ENCODE data around the gene WWTR1.

WWTR1 gene

DNA sequence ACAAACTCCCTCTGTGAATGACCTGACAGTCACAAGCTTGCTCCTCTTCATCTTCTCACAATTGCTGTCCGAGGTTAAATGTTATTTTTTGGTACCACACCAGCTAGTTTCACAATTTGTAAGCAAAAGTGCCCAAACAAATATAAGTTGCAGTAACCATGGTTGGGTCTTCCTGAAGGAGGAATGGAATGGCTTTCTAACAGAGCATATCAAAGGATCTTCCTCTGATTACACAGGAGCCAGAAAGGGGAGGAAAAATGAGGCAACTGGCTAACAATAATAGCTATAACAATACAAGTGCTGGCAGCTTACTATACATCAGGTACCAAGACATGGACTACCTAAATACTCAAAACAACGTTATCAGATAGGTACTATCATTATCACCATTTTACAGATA is 90.4 kb downstream of the WWTR1 start:
- DNase-seq (ENCODE audit: low read depth) = no peak

DNA sequence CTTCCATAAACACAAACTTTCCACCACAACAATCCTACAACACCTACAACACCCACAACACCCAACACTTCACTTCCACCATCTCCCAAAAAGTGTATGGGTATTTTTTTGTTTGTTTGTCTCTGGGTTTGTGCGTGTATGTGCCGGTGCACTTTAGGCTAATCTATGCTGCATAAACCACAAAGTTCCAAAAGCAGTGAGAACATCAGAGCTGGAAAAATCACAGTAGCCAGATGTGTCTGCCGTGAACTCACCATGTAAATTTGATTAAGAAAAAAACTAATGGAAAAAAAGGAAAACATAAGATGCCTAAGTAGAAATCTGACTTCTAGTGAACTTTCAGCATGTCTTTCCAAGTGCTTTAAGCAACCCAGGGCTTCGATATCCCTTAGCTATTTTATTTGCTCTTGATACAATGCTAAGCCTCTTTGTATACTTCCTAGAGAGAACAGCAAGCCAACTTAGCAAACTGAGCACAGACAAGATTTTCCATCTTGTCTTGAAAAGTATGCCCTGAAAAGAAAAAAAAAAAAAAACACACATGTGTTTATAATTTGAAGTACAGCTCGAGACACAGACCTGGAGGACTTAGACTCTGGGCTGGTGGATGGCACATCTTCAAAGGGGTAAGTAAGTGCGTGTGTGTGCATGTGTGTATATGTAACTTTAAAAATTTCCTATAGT is 91.4 kb downstream of the WWTR1 start:
- DNase-seq (ENCODE audit: low read depth) = no peak

DNA sequence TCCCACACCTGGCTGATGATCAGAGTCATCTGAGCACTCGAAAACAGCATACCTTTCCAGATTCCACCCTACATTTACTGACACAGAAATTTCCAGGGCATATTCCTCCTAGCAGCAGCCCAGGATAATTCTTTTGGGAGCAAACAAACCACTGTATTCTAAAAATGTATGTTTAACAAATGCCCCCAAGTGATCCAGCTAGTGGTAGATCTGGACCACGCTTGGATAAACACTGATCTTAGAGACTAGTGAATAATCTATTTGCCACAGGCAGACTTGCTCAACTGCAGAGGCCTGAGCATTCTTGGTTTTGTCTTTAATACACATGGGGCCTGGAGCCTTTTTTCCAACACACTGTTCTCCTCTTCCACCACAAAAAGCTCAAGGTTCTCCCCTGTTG is 93.7 kb downstream of the WWTR1 start:
- no peak for DNase-seq (ENCODE audit: low read depth)

DNA sequence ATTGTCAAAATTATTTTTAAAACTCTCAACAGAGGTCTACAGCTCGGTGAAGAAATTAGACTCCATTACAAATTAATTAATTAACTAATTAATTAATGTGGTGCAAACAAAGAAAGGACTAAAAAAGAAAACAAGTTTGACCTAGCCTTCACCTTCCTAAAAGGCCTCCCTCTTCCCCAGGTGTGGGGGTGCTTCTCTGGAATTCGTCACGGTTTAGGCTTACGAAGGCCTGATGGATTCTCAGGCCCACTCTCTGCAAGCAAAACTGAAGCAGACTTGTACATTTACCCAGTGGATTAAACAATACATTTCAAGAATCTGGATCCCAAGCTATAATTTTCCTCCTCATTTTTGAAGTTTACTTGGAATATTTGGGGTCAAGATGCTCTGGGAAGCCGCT is 94.7 kb downstream of the WWTR1 start:
- DNase-seq (ENCODE audit: low read depth) = no peak

DNA sequence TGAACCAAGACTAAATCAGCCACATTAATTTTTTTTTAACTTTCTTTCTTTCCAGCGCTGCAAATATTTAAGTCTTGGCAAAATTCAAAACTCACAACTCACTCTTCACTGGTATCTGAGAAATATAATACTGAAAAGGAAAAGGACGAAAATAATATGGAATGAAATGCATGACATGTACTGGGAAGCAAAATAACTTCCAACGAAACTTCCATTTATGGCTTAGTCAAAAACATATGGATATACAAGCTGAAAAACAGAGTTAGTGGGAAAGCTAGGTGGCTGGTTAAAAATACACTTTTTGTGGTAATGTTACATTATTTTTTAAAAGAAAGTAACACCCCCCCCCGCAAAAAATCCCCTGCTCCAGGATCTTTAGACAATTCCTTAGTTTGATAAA is 97.2 kb downstream of the WWTR1 start:
- DNase-seq (ENCODE audit: low read depth) = no peak

DNA sequence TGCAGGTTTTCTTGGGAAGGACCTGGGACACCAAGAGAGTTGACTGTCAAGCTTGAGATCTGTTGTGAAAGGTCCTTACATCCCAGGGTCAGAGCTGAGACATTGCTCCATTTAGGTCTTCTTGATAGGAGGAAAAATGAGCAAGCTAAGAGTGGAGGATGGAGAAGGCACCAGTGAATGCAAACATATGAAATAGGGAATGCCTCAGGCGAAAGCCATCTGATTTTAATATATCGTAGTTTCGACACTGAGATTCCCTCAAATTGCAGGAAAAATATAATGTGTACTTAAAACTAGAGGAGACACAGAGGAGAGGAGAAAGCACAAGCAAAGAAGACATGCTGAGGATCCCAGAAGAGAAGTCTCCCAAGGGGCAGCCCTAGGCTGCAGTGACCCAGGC is 97.8 kb downstream of the WWTR1 start:
- no peak for DNase-seq (ENCODE audit: low read depth)

DNA sequence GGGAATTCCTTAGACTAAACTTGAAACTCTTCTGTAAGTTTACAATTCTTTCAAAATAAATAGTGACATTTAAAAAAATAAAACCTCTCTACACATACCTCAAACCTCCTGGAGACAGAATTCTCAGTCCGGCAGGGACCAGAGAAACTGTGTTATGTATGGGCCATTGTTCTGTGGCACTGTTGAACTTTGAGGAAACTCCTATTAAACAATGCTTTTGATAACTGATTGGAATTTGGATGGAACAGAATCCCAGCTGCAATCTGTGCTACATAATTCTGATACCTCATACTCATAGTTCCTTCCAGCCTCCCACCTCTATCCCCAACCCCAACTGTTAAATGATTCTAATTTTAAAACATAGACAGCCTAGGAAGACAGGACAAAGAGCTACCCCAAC is 98.3 kb downstream of the WWTR1 start:
- DNase-seq (ENCODE audit: low read depth) = no peak

DNA sequence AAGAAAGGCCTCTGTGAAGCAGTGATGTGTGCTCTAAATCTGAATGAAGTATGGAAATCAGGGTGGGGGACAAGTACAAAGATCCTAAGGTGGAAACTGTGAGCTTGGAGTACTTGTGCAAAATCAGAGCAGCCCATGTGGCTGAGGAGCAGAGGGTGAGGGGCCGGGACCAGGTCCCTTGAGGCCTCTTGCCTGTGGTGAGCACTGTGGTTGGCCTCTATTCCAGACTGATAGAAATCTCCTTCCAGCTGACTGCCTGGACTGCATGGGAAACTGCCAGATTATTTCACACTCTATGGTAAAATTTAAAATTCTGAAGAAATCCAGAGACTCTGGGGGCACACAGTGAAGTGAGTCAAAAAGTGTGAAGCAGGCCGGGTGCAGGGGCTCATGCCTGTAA is 101.9 kb downstream of the WWTR1 start:
- DNase-seq (ENCODE audit: low read depth) = no peak

DNA sequence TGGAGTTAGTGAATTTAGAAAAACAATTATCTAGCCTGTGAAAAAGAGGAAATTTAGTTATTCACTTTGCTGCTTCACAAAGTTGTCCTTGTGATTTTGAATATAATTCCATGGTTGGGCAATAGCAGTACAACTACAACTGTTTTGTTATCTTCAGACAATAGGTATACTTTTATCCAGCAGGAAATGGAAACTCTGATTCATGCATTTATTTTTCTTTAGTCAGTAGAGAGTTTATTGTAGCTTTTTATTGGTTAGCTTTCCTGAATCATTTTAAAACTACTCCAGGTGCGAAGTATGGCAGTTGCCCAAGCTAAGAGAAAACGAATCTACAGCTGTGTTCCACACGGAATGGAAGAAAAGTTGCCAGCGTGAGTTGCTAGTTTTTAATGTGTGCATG is 103.0 kb downstream of the WWTR1 start:
- DNase-seq (ENCODE audit: low read depth) = no peak

DNA sequence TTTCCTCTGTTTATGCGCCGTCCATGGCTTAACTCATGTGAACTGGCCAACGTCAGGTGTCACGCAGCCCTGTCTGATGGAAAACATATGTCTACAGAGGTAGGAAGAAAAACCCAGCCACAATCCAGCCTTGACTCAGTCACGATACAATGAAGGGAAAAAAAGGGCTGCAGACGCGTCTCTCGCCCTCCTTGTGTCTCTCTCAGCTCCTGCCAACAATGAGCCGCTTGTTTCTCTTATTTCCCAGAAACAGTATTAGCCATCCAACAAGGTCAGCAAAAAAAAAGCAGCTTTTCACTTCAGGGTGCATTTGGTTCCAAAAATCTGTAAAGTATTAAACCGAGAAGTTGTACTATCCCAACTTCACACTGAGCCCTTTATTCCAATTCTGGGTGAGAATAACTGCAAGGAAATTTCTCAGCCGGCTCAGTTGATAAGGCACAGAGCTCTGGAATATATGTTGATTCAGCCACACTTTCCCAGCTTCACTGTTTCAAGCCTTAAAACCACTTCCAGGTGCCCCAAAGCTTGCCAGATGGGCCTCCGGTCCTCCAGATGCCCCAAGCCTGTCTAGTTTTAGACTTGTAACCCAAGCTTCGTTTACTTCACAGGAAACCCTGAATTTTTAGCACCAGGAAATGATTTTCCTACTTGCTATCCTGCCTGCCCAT is 103.9 kb downstream of the WWTR1 start:
- DNase-seq (ENCODE audit: low read depth) = no peak

DNA sequence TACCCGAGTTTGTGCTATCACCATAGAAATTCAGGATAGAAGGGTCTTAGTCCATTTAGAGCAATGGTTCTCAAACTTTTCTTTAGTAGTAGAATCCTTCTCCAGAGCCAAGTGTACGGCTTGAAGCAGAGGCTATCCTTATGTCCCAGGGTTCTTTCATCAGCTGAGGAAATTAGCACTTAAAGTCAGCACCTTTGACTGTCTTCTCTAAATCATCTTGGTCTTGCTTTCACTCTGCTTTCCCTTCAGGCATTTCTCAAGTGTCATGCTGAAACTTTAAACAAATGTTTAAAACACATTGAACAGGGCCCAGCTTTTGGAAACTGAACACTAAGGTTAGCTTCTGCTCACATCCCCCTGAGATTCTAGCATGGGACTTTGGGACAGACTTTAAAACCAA is 105.1 kb downstream of the WWTR1 start:
- DNase-seq (ENCODE audit: low read depth) = no peak

DNA sequence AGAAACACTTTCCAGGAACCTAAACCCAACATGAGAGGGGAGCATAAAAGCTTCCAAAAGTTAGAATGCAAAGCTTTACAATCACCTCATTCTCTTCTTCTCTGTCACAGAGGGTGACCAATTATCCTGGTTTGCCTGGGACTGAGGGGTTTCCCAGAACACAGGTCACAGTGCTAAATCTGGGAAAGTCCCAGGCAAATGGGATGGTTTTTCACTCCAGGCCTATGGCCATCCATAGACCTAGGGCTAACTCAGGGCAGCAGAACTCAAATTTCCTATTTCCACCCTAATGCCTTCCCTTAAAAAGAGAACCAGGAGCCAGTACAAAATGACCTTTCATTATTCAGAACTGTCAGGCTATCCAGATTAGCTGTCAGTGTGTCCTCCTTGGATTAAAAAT is 106.3 kb downstream of the WWTR1 start:
- no peak for DNase-seq (ENCODE audit: low read depth)

DNA sequence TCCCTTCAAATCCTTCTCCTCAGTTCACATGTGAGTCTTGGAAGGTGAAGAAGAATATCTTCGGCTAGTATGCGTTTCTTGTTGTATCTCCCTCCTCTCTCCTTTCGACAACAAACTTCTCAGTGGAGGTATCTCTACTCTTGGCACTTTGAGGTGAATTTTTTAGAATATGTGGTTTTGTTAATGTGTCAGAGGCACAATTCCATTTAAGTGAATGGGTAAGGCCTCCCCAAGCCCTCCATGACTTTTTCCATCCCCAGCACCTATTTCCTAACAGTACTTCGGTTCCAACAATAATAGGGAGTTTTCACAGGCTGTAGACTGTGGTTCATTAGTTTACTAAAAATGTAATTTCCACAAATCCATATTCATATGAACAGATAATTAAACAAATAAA is 109.2 kb downstream of the WWTR1 start:
- no peak for DNase-seq (ENCODE audit: low read depth)

DNA sequence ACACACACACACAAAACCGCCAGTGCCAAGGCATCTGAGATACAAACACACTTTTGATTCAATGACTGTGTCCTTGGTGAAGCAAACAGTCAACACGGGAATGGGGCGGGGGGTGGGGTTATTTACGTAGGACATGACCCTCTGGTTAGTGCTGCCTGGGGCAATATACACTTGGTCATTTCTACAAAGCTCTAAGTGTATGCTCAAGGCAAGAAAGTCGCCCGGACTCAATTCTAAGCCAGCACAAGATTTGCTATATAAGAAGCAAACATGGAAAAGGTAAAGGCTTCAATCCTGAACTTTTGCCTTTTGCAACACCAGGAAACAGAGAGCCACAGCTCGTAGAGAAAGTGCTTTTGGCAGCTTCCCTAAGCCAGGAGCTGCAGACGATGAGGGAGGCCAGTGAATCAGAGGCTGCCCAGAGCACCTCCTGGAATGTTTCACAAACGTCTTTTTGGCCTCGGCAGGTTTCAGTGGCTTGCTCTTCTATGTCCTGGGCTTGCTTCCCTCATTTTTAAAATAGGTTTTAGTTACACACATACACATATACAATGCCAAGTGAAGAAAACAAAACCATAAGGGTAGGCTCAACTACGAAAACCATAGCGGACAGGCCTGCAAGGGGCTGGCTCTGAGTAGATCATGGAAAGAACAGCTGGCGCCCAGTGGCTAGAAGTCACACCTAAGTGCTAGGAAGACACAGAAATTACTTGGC is 109.7 kb downstream of the WWTR1 start:
- DNase-seq (ENCODE audit: low read depth) = no peak

DNA sequence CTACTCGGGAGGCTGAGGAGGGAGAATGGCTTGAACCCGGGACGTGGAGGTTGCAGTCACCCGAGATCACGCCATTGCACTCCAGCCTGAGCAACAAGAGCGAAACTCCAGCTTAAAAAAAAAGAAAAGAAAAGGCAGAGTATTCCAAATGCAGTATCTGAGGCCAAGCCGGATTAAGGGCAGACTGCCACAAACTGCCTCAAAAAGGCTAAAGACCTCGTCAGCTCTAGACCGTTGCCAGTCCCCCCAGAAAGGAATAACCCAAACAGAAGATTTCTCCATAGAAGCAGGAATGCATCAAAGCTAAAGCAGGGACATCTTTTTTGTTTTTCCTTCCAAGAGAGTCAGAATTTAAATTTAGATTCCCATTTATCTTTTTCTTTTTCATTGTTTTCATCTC is 110.4 kb downstream of the WWTR1 start:
- no peak for DNase-seq (ENCODE audit: low read depth)

DNA sequence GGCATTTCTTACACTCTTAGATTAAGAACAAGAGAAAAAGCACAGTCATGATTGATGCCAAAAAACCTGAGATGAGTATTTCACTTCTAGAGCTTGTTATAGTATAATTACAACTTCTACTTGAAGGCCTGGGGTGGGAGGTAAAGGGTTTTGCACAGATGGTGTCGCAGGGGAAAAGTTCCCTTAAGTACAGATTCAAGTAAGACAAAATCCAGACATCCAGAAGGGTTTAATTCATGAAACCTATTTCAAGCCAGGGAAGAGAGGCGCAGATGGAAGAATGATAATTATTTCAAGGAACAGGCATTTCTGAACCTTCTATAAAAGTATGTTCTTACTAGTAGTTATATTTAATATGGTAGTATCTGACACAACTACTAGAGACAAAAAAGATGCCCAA is 112.8 kb downstream of the WWTR1 start:
- no peak for DNase-seq (ENCODE audit: low read depth)

DNA sequence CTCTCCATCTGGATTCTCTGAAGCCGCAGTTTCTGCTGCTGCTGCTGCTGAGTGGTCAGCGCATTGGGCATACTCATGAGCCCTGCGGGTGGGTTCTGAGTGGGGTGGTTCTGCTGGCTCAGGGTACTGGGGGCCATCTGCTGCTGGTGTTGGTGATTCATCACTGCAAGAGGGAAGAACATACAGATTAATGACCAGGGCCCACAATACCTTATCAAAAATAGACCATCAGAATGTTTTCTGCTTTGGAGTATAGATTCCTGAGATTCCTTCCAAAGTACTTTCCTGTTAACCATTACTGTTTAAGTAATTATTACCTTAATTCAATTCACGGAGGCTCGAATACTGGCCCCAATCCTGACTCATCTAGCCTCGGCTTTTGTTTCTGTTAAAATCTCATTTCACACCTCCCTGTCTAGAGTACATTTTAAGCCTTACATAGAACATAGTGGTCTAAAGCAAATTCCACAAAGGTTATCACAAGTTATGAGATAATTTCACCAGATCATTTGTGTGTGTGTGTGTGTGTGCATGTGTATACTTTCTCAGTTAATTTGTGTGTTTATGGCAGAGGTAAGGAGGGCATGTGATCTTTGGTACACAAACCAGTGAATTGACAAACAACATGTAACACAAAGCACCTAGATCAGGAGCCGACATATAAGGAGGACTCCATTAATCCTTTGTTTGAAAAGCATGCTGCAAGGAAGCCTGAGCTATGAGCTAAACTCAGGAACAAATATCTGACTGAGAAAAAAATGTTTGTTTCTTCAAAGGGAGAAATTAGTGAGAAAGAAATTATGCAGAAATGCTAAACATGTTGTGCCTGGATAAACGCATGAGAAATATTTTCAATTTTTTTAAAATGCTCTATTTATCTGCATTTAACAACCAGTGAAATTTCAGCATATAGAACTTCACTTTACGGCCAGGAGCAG is 115.2 kb downstream of the WWTR1 start:
- DNase-seq (ENCODE audit: low read depth) = no peak

DNA sequence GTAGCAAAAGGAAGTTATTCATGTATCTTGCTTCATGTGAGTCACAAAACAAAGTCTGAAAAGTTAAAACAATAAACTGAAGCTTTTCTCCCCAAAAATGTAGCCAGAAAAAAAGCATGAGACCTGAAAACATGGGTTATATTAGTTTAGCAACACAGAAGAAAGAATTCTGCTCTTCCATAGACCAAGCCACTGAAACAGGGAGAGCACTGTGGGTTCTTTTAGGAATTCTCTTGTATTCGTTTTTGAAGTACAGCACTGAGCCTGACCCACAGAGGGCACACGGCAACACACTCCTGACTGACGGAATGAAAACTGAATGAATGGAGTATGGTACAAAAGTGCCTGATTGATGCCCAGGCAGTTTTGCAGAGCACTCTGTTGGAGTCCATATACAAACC is 116.7 kb downstream of the WWTR1 start:
- no peak for DNase-seq (ENCODE audit: low read depth)

DNA sequence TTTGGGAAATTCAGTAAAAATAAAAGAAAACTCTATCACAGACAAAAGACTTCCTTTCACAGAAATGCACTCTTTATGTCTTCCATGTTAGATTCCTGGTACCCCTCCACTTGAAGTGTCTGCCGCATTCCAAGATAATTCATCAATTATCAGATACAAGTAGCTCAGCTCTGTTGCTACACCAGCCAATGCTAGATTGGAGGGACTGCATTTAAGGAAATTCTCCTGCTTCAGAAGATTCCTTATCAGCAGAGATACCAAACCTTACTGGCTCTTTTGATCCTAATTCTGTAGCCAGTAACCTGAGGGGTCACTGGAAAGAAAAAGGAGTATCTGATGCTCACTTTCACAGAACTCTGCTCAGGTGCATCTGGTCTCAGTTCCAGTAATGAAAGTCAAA is 119.5 kb downstream of the WWTR1 start:
- DNase-seq (ENCODE audit: low read depth) = no peak

DNA sequence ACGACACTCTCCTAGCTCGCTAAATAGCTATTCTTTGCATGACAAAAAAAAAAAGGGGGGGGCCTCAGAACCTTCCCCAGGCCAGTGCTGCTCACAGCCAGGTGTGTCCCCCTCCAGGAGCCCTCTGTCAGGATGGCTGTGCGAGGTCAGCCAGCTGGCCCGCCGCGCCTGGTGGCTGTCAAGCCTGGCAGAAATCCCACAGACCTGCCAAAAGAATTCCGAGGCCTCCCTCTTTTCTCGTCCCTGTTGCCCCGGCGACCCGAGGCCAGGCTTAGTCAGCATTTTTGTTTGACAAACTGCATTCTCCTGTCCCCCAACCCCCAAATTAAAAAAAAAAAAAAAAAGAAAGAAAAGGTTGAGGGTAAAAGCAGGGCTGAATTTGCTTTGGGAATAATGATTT is 121.4 kb downstream of the WWTR1 start:
- no peak for DNase-seq (ENCODE audit: low read depth)

DNA sequence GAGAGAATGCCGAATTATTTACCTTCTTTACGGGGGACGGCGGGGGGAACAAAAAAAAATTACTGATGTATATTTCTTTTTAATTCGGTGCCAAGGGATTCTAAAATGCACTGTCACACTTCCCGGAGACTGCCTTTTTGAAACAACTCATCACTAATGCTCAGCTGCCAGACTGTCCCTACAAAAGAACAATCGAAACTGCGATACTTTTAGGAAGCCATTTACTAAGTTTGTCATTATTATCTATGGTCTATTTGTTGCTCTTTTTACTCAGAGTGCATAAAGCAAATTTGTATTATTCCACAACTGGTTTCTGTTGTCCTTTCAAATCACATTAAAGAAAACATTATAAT is 122.5 kb downstream of the WWTR1 start:
- no peak for DNase-seq (ENCODE audit: low read depth)

DNA sequence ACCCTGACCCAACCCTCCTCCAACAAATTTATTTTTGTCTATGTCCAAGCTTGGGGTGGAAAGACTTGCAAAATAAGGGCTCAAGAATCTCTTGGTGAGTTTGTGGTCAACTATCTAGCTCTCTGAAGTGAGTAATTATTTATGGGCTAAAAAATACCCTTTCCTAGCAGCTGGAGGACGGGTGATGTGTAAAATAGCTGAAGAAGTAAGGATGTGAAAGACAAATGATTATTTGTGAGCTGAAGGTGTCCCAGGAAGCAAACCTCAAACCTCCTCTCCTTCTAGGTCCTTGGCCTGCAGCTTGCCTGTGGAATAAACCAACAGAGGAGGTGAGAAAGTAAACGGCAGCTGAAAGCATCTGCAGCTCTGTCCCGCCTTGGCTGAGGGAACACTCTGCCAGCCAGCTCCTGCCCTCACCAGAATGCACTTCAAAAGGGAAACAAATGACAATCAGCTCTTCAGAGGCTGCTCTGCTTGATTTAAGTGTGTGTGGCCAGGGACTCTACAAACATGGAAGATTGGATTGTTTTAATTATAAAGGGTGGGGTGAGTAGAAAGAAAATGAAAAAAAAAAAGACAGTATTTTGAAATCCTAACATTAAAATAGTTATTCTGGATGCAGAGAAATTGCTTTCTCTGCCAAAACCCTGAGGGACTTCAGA is 123.0 kb downstream of the WWTR1 start:
- no peak for DNase-seq (ENCODE audit: low read depth)

Data from activated T-cell treated with anti-CD3 and anti-CD28 coated beads for 24 hours (primary cell).